Transverse colon (tissue), 4 donors: ENCODE data around the gene OR10K2.

Experiments
- POLR2A ChIP-seq: fragments of 450-650 bp; IDR thresholded peaks from one replicate; pipeline ENCODE4 v1.6.1; 2016; ENCODE audit warnings: antibody characterized with exemption, mild to moderate bottlenecking, moderate library complexity
- POLR2AphosphoS5 ChIP-seq, 3 donors: sonication (generic); formaldehyde crosslinking; IDR thresholded peaks; one replicate each; pipeline ENCODE4 v1.6.1; 2016; ENCODE audit warnings: antibody characterized with exemption in 3 of 3
- TF ChIP-seq, protein P1 (sequence below), 5 experiments: fragments of 200-600 bp in 3 of 5; fragments of 450-650 bp in 2 of 5; sonication (generic) in 3 of 5; IDR thresholded peaks; 1 replicate in 2 of 5; 2 replicates in 3 of 5; pipeline ENCODE4 v1.5.1; 2016 to 2017; ENCODE audit warnings: antibody characterized with exemption in 5 of 5, inconsistent platforms in 3 of 5, mild to moderate bottlenecking in 2 of 5, moderate library complexity in 1 of 5

- TF ChIP-seq, protein P1, sequence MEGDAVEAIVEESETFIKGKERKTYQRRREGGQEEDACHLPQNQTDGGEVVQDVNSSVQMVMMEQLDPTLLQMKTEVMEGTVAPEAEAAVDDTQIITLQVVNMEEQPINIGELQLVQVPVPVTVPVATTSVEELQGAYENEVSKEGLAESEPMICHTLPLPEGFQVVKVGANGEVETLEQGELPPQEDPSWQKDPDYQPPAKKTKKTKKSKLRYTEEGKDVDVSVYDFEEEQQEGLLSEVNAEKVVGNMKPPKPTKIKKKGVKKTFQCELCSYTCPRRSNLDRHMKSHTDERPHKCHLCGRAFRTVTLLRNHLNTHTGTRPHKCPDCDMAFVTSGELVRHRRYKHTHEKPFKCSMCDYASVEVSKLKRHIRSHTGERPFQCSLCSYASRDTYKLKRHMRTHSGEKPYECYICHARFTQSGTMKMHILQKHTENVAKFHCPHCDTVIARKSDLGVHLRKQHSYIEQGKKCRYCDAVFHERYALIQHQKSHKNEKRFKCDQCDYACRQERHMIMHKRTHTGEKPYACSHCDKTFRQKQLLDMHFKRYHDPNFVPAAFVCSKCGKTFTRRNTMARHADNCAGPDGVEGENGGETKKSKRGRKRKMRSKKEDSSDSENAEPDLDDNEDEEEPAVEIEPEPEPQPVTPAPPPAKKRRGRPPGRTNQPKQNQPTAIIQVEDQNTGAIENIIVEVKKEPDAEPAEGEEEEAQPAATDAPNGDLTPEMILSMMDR (IDR thresholded peaks at IDR 0.05) = no peak
- TF ChIP-seq POLR2AphosphoS5 (IDR thresholded peaks at IDR 0.05) = no peak
- no peak for TF ChIP-seq POLR2A
Observed at GRCh38 chr1:158414651-158415345, 11.2 kb downstream of the OR10K2 start.
